HG02759 (cell line): ENCODE measurements around the gene CCR1.

Experiments
- ATAC-seq: cut with Tn5 transposase; IDR thresholded peaks from one replicate; pipeline ENCODE4 v1.9.1; 2021; ENCODE audit warnings: mild to moderate bottlenecking, moderate library complexity; ENCODE audit not compliant: unreplicated experiment

CCR1 gene

GRCh38 chr3:46208167-46208704 lies at the start of gene CCR1:
Gene CCR1, minus strand, starts transcription at chr3:46208313. Its CDS starts 4,000 bp downstream, at chr3:46204313.
- peak; percentile 64 for ATAC-seq

- ATAC-seq, result no peak
These were observed 44.9 kb upstream of the CCR1 start for GRCh38 chr3:46252980-46253379.

- ATAC-seq, result no peak
These were observed 37.0 kb upstream of the CCR1 start for GRCh38 chr3:46245146-46245545.

GRCh38 chr3:46243560-46243959 lies 35.4 kb upstream of the CCR1 start:
- no peak for ATAC-seq

- no peak for ATAC-seq
These were observed 34.0 kb upstream of the CCR1 start, which contains the start of gene CCR3 for GRCh38 chr3:46242120-46242519. Gene CCR3, plus strand, starts transcription at chr3:46242460. Its CDS starts 22,699 bp downstream, at chr3:46265159.

- no peak for ATAC-seq
These were observed 31.8 kb upstream of the CCR1 start for GRCh38 chr3:46239952-46240351.

- no peak for ATAC-seq
These were observed 31.3 kb upstream of the CCR1 start for GRCh38 chr3:46239301-46239938.

- no peak for ATAC-seq
These were observed 30.3 kb upstream of the CCR1 start for GRCh38 chr3:46238386-46238785.

GRCh38 chr3:46236294-46237054 lies 28.4 kb upstream of the CCR1 start:
- no peak for ATAC-seq

- no peak for ATAC-seq
These were observed 27.3 kb upstream of the CCR1 start for GRCh38 chr3:46235425-46235824.

GRCh38 chr3:46233194-46233593 lies 25.1 kb upstream of the CCR1 start:
- ATAC-seq, result no peak

GRCh38 chr3:46231323-46231722 lies 23.2 kb upstream of the CCR1 start:
- ATAC-seq, result no peak

- no peak for ATAC-seq
These were observed 20.4 kb upstream of the CCR1 start for GRCh38 chr3:46228260-46229242.

- ATAC-seq, result no peak
These were observed 14.5 kb upstream of the CCR1 start for GRCh38 chr3:46222435-46223161.

- no peak for ATAC-seq
These were observed 13.8 kb upstream of the CCR1 start for GRCh38 chr3:46221938-46222337.

GRCh38 chr3:46221391-46221790 lies 13.3 kb upstream of the CCR1 start:
- ATAC-seq, result no peak

GRCh38 chr3:46218196-46218709 lies 10.1 kb upstream of the CCR1 start:
- no peak for ATAC-seq

- ATAC-seq, result no peak
These were observed 7.8 kb upstream of the CCR1 start for GRCh38 chr3:46215810-46216414.

GRCh38 chr3:46214751-46215352 lies 6.7 kb upstream of the CCR1 start:
- ATAC-seq, result no peak
